Retinal pigment epithelial cell (primary cell): ENCODE measurements around the gene CROCC2.

Source experiments
- DNase-seq: peaks from one replicate; pipeline ENCODE4 v3.0.0-alpha.2; 2010; ENCODE audit warnings: low read depth
- H3K4me3 ChIP-seq: 2 replicates; pipeline ENCODE4 v1.5.1; 2011; ENCODE audit warnings: mild to moderate bottlenecking, low read length, control low read depth, moderate library complexity
- TF ChIP-seq, protein P1 (sequence below): conservative IDR thresholded peaks from 2 replicates; pipeline ENCODE4 v1.5.1; 2011; ENCODE audit warnings: low read depth, low read length, control low read depth, inconsistent platforms

Gene CROCC2

GRCh38 chr2:240921311-240921994 lies 15.3 kb downstream of the CROCC2 start:
- peak; percentile 70 for DNase-seq
- H3K4me3 ChIP-seq: no peak overlapping the region

GRCh38 chr2:240921995-240922244 lies 15.8 kb downstream of the CROCC2 start:
- TF ChIP-seq, protein P1, sequence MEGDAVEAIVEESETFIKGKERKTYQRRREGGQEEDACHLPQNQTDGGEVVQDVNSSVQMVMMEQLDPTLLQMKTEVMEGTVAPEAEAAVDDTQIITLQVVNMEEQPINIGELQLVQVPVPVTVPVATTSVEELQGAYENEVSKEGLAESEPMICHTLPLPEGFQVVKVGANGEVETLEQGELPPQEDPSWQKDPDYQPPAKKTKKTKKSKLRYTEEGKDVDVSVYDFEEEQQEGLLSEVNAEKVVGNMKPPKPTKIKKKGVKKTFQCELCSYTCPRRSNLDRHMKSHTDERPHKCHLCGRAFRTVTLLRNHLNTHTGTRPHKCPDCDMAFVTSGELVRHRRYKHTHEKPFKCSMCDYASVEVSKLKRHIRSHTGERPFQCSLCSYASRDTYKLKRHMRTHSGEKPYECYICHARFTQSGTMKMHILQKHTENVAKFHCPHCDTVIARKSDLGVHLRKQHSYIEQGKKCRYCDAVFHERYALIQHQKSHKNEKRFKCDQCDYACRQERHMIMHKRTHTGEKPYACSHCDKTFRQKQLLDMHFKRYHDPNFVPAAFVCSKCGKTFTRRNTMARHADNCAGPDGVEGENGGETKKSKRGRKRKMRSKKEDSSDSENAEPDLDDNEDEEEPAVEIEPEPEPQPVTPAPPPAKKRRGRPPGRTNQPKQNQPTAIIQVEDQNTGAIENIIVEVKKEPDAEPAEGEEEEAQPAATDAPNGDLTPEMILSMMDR: no peak
- DNase-seq: no peak
- no peak overlapping the region for H3K4me3 ChIP-seq

More at GRCh38 chr2:240921311-240921994, 15.3 kb downstream of the CROCC2 start:
- TF ChIP-seq, protein P1: no peak

GRCh38 chr2:240922245-240922981 lies 16.3 kb downstream of the CROCC2 start:
- no peak for DNase-seq
- H3K4me3 ChIP-seq: no peak overlapping the region
- TF ChIP-seq, protein P1: no peak

- TF ChIP-seq, protein P1: no peak
- no peak overlapping the region for H3K4me3 ChIP-seq
Measured at GRCh38 chr2:240922982-240923537, 16.9 kb downstream of the CROCC2 start.

GRCh38 chr2:240925191-240925567 lies 19.0 kb downstream of the CROCC2 start:
- no peak for DNase-seq
- H3K4me3 ChIP-seq: no peak overlapping the region
- TF ChIP-seq, protein P1: no peak

More at GRCh38 chr2:240922982-240923537, 16.9 kb downstream of the CROCC2 start:
- DNase-seq: no peak

DNA sequence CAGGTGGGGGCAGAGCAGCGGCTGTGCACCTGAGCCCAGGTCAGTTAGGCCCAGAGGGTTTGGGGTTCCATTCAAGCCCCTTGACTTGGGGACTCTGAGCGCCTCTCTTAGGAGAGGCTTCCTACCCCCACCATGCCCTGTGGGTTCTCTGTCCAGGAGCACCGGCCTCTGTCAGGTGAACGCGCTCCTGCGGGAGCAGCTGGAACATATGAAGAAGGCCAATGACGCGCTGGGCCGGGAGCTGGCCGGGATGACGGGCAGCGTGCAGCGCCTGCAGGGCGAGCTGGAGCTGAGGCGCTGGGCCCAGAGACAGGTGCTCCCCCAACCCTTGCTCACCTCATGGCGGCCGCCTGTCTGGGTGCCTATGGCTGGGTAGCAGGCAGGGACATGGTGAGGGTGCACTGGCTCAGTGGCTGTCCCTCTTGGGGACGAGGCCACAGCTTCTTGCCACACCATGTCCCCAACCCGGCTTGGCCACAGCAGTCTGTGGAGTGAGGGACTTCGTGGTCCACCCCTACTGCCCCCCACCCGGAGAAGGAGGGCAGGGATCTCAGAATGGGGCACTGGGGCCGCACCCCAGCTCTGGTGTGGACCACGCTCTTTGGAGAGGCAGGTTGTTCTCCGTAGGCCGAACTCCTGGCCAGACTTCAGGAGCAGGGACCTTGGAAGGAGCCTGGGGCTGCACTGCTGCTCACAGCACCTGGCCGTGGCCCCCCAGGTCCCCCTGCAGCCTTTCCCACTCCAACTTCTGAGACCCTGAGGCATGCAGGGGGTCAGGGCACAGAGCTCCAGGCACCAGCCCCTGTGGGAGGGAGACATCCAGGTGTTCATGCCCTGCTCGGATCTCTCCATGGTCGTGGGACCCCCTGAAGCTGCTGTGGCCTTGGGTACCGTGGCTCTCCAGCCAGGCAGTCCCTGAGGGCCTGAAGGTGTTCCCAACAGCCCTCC lies 19.7 kb downstream of the CROCC2 start:
- no peak for DNase-seq
- no peak overlapping the region for H3K4me3 ChIP-seq
- TF ChIP-seq, protein P1: no peak
